Measurements from ENCODE around the gene ANAPC15. TPM values are rescaled to one million over a fixed set of nuclear protein-coding genes. Genes with fewer than 3 reads are reported as not detected.

ANAPC15 gene
- total and polyA plus RNA-seq, 2 of the 13 experiments (the other 11 are each of a cell fraction or from before 2014, with no cell fraction given): 18.8 to 25.7 TPM

DNA sequence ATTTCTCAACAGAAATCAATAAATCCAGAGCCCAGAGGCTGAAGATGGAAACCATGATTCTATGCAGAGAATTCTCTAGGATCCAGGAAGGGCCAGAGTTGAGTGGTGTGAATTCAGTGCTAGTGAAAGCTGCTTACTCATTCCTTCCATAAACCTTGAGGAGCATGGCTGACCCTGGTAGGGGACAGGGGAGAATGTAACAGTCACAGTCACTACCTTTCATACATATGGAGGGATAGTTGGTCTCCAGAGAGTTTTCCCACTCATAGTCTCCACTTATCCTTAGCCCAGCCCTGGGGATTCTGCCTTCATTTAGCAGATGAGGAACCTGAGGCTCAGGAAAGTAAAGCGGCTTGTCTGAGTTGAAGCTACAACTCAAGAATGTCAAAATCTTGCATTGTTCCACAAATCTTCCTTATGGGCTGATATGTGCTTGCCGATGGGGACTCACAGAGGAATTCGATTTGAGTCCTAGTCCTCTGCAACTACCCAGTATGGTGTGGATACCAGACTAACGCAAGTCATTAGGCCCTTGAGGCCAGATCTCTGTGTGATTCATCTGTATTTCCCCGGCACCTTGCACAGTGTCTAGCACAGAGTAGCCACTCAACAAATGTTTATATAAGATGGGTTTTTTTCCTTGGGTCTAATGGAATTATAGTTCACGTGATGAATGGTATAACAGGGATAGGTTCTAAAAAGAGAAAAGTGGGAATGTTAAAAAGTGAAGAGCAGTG is 3.7 kb upstream of the ANAPC15 start:
- intact Hi-C loops (cut with micrococcal nuclease; ENCODE audit: unreplicated experiment) (no loop called here), in situ Hi-C loops (cut with HindIII; ENCODE audit: extremely low pct_ligation_motif_present, low pct_unique_long_range_greater_than_20kb) (no loop called here)
- H4K20me1 ChIP-seq (ENCODE audit: insufficient read depth, low read length): no peaks in the 10 kb centered on the region
- H3K27me3 ChIP-seq (ENCODE audit: control insufficient read depth in 1 of 2, insufficient read depth in 2 of 2, low read length in 2 of 2): peaks cover 1 to 9% of the 10 kb centered on the region in 2 experiments; a peak in 1 of 5 replicates
- ATAC-seq (no peak), FAIRE-seq (no peak), DNase-seq (ENCODE audit: low spot score) (no peak)
- H3K27ac ChIP-seq (ENCODE audit: extremely low read length, insufficient read depth, low read length): no peak overlapping the region
- ChIA-PET CTCF (ENCODE audit: low intra/inter-chr PET ratio, low total read pairs) (no interaction called here), POLR2A (no interaction called here)
- no peak overlapping the region for H3K4me3 ChIP-seq (replicated peaks in 1 of 3; ENCODE audit: insufficient read depth in 1 of 3, low read depth in 2 of 3, low read length in 3 of 3)
- no peaks in the 10 kb centered on the region for H3K9me3 ChIP-seq (ENCODE audit: low read length)
- no peaks in the 10 kb centered on the region for H3K79me2 ChIP-seq (ENCODE audit: insufficient read depth, low read length)
- H3K4me1 ChIP-seq (ENCODE audit: insufficient read depth, low read length): peaks cover 21% of the 10 kb centered on the region
- BruUV-seq (replicated peaks): no TSS peak
- H2AFZ ChIP-seq (ENCODE audit: low read length): no peak overlapping the region
- no peaks in the 10 kb centered on the region for H3K36me3 ChIP-seq (replicated peaks in 1 of 2; ENCODE audit: control insufficient read depth in 1 of 2, insufficient read depth in 2 of 2, low read length in 2 of 2)
- H3K4me2 ChIP-seq (ENCODE audit: low read depth, low read length): no peak overlapping the region
- no peak overlapping the region for H3K9ac ChIP-seq (ENCODE audit: insufficient read depth, low read depth, low read length)
- 17% methylated on average over 6 of the region's 6 CpGs for WGBS (ENCODE audit: low lambda C conversion rate)
- TF ChIP-seq ZIK1 (CRISPR knock-in tag; IDR thresholded peaks at IDR 0.05; ENCODE audit: borderline replicate concordance, low read depth): no peak
- TF ChIP-seq, protein P1, sequence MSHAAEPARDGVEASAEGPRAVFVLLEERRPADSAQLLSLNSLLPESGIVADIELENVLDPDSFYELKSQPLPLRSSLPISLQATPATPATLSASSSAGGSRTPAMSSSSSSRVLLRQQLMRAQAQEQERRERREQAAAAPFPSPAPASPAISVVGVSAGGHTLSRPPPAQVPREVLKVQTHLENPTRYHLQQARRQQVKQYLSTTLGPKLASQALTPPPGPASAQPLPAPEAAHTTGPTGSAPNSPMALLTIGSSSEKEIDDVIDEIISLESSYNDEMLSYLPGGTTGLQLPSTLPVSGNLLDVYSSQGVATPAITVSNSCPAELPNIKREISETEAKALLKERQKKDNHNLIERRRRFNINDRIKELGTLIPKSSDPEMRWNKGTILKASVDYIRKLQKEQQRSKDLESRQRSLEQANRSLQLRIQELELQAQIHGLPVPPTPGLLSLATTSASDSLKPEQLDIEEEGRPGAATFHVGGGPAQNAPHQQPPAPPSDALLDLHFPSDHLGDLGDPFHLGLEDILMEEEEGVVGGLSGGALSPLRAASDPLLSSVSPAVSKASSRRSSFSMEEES (CRISPR knock-in tag; IDR thresholded peaks at IDR 0.05): no peak
- TF ChIP-seq RFX3 (CRISPR knock-in tag; IDR thresholded peaks at IDR 0.05): no peak
- TF ChIP-seq, protein P2, sequence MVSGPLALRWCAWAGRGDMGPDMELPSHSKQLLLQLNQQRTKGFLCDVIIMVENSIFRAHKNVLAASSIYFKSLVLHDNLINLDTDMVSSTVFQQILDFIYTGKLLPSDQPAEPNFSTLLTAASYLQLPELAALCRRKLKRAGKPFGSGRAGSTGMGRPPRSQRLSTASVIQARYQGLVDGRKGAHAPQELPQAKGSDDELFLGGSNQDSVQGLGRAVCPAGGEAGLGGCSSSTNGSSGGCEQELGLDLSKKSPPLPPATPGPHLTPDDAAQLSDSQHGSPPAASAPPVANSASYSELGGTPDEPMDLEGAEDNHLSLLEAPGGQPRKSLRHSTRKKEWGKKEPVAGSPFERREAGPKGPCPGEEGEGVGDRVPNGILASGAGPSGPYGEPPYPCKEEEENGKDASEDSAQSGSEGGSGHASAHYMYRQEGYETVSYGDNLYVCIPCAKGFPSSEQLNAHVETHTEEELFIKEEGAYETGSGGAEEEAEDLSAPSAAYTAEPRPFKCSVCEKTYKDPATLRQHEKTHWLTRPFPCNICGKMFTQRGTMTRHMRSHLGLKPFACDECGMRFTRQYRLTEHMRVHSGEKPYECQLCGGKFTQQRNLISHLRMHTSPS (CRISPR knock-in tag; IDR thresholded peaks at IDR 0.05; ENCODE audit: low read depth): no peak
- no peak for TF ChIP-seq SIN3A (IDR thresholded peaks at IDR 0.05; ENCODE audit: borderline replicate concordance, low read depth, low read length)
- TF ChIP-seq ZNF713 (CRISPR knock-in tag; IDR thresholded peaks at IDR 0.05): no peak
- TF ChIP-seq, protein P3, sequence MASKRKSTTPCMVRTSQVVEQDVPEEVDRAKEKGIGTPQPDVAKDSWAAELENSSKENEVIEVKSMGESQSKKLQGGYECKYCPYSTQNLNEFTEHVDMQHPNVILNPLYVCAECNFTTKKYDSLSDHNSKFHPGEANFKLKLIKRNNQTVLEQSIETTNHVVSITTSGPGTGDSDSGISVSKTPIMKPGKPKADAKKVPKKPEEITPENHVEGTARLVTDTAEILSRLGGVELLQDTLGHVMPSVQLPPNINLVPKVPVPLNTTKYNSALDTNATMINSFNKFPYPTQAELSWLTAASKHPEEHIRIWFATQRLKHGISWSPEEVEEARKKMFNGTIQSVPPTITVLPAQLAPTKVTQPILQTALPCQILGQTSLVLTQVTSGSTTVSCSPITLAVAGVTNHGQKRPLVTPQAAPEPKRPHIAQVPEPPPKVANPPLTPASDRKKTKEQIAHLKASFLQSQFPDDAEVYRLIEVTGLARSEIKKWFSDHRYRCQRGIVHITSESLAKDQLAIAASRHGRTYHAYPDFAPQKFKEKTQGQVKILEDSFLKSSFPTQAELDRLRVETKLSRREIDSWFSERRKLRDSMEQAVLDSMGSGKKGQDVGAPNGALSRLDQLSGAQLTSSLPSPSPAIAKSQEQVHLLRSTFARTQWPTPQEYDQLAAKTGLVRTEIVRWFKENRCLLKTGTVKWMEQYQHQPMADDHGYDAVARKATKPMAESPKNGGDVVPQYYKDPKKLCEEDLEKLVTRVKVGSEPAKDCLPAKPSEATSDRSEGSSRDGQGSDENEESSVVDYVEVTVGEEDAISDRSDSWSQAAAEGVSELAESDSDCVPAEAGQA (IDR thresholded peaks at IDR 0.05; ENCODE audit: low read depth): no peak
- TF ChIP-seq, protein P3 (CRISPR knock-in tag; IDR thresholded peaks at IDR 0.05; ENCODE audit: borderline replicate concordance): no peak
- TF ChIP-seq, protein P4, sequence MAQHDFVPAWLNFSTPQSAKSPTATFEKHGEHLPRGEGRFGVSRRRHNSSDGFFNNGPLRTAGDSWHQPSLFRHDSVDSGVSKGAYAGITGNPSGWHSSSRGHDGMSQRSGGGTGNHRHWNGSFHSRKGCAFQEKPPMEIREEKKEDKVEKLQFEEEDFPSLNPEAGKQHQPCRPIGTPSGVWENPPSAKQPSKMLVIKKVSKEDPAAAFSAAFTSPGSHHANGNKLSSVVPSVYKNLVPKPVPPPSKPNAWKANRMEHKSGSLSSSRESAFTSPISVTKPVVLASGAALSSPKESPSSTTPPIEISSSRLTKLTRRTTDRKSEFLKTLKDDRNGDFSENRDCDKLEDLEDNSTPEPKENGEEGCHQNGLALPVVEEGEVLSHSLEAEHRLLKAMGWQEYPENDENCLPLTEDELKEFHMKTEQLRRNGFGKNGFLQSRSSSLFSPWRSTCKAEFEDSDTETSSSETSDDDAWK (CRISPR knock-in tag; IDR thresholded peaks at IDR 0.05): no peak
- no peak for TF ChIP-seq SOX13 (IDR thresholded peaks at IDR 0.05)
- no peak for TF ChIP-seq SOX13 (CRISPR knock-in tag; conservative IDR thresholded peaks at IDR 0.05 in 1 of 2, IDR thresholded peaks at IDR 0.05 in 1 of 2)
- no peak for TF ChIP-seq EEA1 (CRISPR knock-in tag; IDR thresholded peaks at IDR 0.05; ENCODE audit: borderline replicate concordance)
- TF ChIP-seq ZNF7 (CRISPR knock-in tag; IDR thresholded peaks at IDR 0.05): no peak
- TF ChIP-seq ZNF788 (CRISPR knock-in tag; IDR thresholded peaks at IDR 0.05; ENCODE audit: borderline replicate concordance): no peak
